Measurements from ENCODE around the gene CARMIL1. TPM values are rescaled to one million over a fixed set of nuclear protein-coding genes. Genes with fewer than 3 reads are reported as not detected.

CARMIL1 gene
- total RNA-seq, 3 donors from 2014 or later = 23.6 to 53.0 (median 33.5) TPM

DNA sequence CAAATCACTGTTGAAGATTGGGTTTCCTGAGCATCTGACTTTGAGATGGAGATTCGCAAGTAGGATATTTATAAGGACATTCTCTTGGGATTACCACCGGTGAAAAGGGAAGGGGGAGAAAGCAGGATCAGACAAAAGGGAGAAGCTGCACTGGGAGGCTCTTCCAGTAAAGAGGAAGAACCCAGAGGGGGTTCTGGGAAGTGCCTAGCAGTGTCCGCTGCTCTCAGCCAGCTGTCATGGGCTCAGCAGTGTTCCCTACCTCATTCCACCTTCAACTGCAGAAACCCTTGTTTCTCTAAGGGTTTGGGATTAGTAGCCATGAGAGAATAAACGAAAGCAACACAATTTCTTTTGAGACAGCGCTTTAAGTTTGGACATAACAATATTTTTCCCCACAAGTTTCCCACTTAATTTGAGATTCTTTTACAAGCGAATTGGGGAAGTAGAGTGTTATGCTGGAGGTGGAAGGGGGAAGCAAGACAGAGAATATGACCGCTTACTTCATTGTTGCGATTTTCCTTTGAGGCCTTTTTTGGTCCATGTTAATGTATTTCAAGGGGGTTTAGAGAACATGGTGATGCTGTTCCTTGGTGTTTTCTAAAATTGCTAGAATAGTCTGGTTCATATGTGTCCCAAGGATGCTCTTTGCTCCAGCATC lies 218.3 kb downstream of the CARMIL1 start:
- intact Hi-C loops (cut with DNase I; ENCODE audit: low total_unique reads) = no loop called here
- Histone ChIP-seq H3K4me1 (no peaks in the 10 kb centered on the region), H3K4me3 (no peak overlapping the region), H3K9me3 (no peaks in the 10 kb centered on the region), H3K27me3 (no peaks in the 10 kb centered on the region), H3K36me3 (no peaks in the 10 kb centered on the region), H3K27ac (no peak overlapping the region)
- no peak for TF ChIP-seq POLR2AphosphoS5 (IDR thresholded peaks at IDR 0.05)
- no peak for DNase-seq (ENCODE audit: low spot score in 2 of 2)

DNA sequence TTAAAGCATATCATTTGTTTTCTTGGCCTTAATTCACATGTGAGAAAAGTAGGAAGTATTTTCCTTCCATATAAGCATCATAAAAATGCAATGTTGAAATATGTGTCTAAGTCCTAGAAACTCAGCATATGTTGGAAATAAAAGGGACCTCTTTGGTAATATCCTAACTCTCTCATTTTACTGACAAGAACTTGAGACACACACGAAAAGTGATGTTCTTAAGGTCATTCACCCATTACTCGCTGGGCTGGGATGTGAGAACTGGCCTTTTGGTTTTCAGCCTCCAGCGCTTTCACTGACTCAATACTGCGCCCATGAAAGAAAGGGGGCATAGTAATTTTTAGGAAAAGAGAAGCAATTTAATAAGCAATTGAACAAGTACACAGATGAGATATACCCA lies 219.3 kb downstream of the CARMIL1 start:
- no peaks in the 10 kb centered on the region for H3K36me3 ChIP-seq
- intact Hi-C loops (cut with DNase I; ENCODE audit: low total_unique reads) = no loop called here
- H3K9me3 ChIP-seq = no peaks in the 10 kb centered on the region
- DNase-seq (ENCODE audit: low spot score in 2 of 2) = no peak
- no peak overlapping the region for H3K4me3 ChIP-seq
- TF ChIP-seq, protein P1, sequence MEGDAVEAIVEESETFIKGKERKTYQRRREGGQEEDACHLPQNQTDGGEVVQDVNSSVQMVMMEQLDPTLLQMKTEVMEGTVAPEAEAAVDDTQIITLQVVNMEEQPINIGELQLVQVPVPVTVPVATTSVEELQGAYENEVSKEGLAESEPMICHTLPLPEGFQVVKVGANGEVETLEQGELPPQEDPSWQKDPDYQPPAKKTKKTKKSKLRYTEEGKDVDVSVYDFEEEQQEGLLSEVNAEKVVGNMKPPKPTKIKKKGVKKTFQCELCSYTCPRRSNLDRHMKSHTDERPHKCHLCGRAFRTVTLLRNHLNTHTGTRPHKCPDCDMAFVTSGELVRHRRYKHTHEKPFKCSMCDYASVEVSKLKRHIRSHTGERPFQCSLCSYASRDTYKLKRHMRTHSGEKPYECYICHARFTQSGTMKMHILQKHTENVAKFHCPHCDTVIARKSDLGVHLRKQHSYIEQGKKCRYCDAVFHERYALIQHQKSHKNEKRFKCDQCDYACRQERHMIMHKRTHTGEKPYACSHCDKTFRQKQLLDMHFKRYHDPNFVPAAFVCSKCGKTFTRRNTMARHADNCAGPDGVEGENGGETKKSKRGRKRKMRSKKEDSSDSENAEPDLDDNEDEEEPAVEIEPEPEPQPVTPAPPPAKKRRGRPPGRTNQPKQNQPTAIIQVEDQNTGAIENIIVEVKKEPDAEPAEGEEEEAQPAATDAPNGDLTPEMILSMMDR (IDR thresholded peaks at IDR 0.05) = no peak
- no peak for TF ChIP-seq POLR2A (IDR thresholded peaks at IDR 0.05)
- TF ChIP-seq POLR2AphosphoS5 (IDR thresholded peaks at IDR 0.05) = no peak
- H3K27me3 ChIP-seq = no peaks in the 10 kb centered on the region
- no peaks in the 10 kb centered on the region for H3K4me1 ChIP-seq
- no peak overlapping the region for H3K27ac ChIP-seq

DNA sequence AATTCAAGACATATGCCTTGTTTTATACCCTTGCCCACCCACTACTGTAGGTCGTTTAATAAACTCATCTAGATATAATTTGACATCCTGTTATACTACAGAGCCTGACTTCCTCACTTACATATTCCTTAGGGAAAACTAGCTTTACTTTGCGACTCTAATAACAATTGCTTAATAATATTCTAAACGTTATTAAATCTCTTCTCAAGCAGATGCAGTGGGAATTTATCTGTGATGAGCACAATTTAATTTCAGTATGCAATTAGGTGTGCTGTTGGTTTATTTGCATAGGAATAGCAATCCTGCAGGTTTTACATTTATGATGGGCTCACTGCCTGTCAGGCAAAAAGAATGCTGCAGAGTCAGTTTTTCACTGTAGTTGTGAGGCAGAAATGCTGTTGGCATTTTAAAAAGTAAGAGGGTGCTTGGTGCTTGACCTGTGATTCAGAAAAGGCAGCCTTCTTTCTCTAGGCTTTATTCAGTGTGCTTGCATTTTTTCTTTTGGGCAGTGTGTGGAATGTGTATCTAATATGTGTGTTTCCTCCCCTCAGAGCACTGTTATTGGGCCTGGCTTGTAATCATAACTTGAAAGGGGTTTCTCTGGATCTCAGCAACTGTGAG lies 220.6 kb downstream of the CARMIL1 start:
- no peaks in the 10 kb centered on the region for H3K36me3 ChIP-seq
- H3K4me3 ChIP-seq = no peak overlapping the region
- DNase-seq (ENCODE audit: low spot score in 2 of 2) = no peak
- TF ChIP-seq, protein P1 (IDR thresholded peaks at IDR 0.05) = no peak
- TF ChIP-seq POLR2AphosphoS5 (IDR thresholded peaks at IDR 0.05) = no peak
- TF ChIP-seq POLR2A (IDR thresholded peaks at IDR 0.05) = no peak
- no peak overlapping the region for H3K27ac ChIP-seq
- intact Hi-C loops (cut with DNase I; ENCODE audit: low total_unique reads) = no loop called here
- no peaks in the 10 kb centered on the region for H3K4me1 ChIP-seq
- no peaks in the 10 kb centered on the region for H3K27me3 ChIP-seq
- H3K9me3 ChIP-seq = no peaks in the 10 kb centered on the region

DNA sequence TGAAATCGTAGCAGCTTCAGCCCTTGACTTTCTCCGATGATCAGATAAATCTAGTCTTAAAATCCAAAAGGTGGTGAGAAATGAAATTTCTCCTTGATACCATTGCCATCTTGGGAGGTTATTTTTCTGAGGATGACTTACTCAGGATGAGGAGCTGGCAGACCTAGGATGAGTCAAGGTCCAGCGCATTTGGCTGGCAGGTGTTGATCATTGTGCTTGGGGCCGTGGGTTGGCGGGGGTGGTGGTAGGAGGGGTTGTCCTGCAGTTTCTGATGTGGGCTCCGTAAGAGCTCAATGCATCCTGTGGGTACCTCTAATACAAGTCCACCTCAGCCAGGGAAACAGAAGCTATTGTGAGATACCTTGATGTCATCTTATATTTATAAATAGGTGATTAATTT lies 224.5 kb downstream of the CARMIL1 start:
- Histone ChIP-seq H3K9me3 (no peaks in the 10 kb centered on the region), H3K27me3 (no peaks in the 10 kb centered on the region), H3K36me3 (no peaks in the 10 kb centered on the region), H3K27ac (no peak overlapping the region), H3K4me1 (no peaks in the 10 kb centered on the region), H3K4me3 (no peak overlapping the region)
- no peak for DNase-seq (ENCODE audit: low spot score in 2 of 2)
- intact Hi-C loops (cut with DNase I; ENCODE audit: low total_unique reads) = no loop called here
- TF ChIP-seq POLR2A (IDR thresholded peaks at IDR 0.05) (no peak), POLR2AphosphoS5 (IDR thresholded peaks at IDR 0.05) (no peak)
- TF ChIP-seq, protein P1 (IDR thresholded peaks at IDR 0.05) = no peak

DNA sequence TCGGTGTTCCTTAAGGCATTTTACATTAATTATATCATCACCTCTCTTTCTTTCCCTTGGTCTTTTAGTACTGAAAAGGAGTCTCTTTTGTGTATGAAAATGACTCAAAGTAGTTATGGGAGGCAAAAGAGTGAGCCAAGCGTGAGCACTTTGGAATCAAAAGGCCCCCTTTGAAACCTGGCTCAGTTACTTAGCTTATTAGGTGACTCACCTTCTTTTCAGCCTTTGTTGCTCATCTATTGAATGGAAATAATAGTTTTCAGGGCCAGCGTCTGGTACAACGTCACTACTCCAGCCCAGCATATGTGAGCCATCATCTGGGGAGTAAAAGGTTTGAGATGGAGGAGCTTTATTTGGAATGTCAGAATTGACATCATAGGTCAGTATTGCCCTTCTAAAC lies 225.5 kb downstream of the CARMIL1 start:
- Histone ChIP-seq H3K4me1 (no peaks in the 10 kb centered on the region), H3K27ac (no peak overlapping the region), H3K27me3 (no peaks in the 10 kb centered on the region), H3K4me3 (no peak overlapping the region), H3K9me3 (no peaks in the 10 kb centered on the region), H3K36me3 (no peaks in the 10 kb centered on the region)
- intact Hi-C loops (cut with DNase I; ENCODE audit: low total_unique reads) = no loop called here
- no peak for TF ChIP-seq POLR2A (IDR thresholded peaks at IDR 0.05)
- TF ChIP-seq POLR2AphosphoS5 (IDR thresholded peaks at IDR 0.05) = no peak
- TF ChIP-seq, protein P1 (IDR thresholded peaks at IDR 0.05) = no peak
- DNase-seq (ENCODE audit: low spot score in 2 of 2) = no peak

Measured in breast epithelium (tissue), 4 donors.